Measurements from ENCODE around the gene FLYWCH1. TPM values are rescaled to one million over a fixed set of nuclear protein-coding genes. Genes with fewer than 3 reads are reported as not detected.

FLYWCH1 gene
- total and polyA plus RNA-seq, 9 of the 15 experiments (the other 6 are each of a cell fraction or from before 2014, with no cell fraction given), result 0.18 to 33.6 (median 11.3) TPM

DNA sequence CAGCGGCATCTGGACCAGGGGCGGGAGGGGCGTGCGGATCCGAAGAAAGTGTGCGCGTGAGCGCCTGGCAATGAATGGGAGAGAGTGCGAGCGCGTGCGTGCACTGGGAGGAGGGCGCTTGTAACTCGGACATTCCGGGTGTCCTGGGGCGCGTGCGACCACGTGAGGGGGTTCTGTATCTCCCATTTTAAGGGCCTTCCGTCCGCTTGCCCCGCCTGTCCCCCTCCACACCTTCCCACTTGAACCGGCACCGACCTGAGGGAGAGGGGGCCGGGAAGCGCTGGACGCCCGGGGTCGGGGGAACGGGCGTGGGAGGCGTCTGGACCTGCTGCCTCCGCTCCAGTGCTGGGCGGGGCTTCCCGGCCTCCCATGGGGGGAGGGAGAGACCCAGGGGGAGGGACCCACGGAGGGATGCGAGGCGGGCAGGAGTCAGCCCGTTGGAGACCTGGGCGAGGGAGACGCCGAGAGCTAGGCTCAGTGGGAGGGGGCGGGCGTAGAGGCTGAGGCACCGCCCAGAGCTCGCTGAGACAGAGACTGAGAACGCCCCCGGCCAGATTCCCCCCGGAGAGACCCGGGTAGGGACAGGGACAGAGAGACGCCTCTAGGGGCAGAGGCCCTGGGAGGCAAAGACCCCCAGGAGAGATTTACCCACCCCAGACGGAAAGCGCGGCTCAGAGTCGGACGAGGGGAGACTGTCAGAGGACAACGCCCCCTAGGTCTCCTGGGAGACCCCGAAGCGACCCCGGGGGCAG lies 52.2 kb downstream of the FLYWCH1 start, which contains the start of gene KREMEN2 (continued):
- TF ChIP-seq, protein P1, sequence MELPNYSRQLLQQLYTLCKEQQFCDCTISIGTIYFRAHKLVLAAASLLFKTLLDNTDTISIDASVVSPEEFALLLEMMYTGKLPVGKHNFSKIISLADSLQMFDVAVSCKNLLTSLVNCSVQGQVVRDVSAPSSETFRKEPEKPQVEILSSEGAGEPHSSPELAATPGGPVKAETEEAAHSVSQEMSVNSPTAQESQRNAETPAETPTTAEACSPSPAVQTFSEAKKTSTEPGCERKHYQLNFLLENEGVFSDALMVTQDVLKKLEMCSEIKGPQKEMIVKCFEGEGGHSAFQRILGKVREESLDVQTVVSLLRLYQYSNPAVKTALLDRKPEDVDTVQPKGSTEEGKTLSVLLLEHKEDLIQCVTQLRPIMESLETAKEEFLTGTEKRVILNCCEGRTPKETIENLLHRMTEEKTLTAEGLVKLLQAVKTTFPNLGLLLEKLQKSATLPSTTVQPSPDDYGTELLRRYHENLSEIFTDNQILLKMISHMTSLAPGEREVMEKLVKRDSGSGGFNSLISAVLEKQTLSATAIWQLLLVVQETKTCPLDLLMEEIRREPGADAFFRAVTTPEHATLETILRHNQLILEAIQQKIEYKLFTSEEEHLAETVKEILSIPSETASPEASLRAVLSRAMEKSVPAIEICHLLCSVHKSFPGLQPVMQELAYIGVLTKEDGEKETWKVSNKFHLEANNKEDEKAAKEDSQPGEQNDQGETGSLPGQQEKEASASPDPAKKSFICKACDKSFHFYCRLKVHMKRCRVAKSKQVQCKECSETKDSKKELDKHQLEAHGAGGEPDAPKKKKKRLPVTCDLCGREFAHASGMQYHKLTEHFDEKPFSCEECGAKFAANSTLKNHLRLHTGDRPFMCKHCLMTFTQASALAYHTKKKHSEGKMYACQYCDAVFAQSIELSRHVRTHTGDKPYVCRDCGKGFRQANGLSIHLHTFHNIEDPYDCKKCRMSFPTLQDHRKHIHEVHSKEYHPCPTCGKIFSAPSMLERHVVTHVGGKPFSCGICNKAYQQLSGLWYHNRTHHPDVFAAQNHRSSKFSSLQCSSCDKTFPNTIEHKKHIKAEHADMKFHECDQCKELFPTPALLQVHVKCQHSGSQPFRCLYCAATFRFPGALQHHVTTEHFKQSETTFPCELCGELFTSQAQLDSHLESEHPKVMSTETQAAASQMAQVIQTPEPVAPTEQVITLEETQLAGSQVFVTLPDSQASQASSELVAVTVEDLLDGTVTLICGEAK (IDR thresholded peaks at IDR 0.05), result no peak
- TF ChIP-seq, protein P1 (CRISPR knock-in tag; IDR thresholded peaks at IDR 0.05), result no peak
- TF ChIP-seq PCBP1 (IDR thresholded peaks at IDR 0.05; ENCODE audit: low read depth, low read length, poor library complexity, severe bottlenecking), result peak; percentile 67

Measured in K562 (cell line).